ENCODE measurements around the gene LRRTM3.

LRRTM3 gene

DNA sequence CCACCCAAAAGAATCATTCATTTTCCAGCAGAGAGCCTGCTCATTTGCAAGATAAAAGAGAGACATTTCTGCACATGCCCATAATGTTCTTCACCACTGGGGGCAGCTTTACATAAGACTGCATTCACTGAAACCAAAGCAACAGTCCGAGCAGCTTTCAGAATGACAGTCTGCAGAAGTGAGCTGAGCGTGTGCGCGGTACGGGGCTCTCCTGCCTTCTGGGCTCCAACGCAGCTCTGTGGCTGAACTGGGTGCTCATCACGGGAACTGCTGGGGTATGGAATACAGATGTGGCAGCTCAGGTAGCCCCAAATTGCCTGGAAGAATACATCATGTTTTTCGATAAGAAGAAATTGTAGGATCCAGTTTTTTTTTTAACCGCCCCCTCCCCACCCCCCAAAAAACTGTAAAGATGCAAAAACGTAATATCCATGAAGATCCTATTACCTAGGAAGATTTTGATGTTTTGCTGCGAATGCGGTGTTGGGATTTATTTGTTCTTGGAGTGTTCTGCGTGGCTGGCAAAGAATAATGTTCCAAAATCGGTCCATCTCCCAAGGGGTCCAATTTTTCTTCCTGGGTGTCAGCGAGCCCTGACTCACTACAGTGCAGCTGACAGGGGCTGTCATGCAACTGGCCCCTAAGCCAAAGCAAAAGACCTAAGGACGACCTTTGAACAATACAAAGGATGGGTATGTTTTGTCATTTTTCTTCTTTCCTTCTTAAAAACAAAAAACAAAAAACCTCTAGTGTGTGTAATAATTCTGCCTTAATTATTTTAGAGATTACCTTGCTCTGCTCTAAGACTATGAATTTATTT, at the start of gene LRRTM3:
Gene LRRTM3 (plus strand): TSS at position 141 of the 820 bp plus-strand sequence.
- peak; percentile 46 for DNase-seq

DNA sequence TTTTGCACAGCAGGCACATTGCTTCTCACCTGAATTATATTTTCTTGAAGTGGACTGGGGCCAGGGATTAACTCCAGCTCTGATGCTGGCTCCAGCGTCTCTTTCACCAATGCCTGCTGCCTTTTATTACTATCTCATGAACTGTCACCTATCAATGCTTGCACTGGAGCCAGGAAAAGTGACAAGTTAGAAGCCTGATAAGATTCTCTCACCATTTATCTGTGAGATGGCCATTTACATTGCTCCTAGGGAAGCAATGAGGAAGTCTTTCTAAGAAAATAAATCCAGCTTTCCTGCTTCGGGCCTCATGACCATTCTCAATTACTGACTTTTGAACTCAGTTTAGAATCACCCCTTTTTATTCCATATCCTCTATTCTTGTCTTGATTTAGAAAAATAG, 48.5 kb upstream of the LRRTM3 start:
- no peak for DNase-seq

DNA sequence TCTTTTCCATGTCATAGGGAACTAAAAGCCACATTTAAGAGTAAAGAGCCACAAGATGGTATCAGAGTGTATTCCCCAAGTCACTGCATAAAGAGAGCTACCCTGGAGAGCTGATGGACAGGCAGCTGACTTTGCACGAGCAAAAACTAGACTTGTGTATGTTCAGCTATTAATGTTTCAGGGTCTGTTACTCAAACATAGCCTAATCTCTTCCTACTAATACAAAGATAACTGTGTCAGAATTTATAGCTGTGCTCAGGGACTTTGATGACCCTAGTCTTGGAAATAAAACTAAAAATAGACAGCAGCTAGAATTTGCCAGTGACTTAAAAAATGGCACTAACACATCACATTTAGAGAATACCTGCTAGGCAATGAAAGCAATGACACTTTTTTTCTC, 45.5 kb upstream of the LRRTM3 start:
- no peak for DNase-seq

DNA sequence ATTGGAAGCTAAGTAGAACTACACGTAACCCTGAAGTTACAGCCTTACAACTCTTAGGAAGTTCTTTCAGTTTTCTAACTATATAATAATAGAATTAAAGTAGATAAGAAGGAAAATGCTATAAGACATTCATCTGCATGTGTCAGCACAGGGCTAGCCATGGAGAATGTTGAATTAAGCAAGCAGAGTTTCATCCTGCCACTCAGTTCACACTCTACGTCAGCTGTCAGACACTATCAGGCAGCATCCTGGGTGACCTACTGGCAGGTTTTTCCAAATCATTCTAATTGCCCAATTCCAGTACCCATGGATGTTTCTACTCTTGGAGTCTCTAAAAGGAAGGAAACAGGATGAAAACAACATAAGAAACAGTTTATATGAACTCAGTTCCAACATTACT, 45.0 kb upstream of the LRRTM3 start:
- no peak for DNase-seq

DNA sequence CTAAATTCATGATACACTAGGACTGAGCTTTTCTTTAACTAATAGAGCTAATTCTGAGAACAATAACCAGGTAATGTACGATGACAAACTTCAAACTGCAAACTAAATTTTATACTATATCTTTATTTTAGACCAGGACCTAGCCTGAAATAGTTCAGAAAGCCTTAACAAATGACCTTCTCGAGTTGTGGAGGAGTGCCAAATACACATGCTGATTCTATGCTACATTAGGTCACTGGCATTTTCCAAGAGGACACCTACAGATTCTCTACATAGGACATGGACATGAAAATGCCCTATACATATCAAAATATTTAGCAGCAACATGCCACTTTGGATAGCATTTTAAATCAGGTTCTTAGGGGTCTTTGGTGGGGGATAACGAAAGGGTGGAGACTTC, 44.0 kb upstream of the LRRTM3 start:
- no peak for DNase-seq

DNA sequence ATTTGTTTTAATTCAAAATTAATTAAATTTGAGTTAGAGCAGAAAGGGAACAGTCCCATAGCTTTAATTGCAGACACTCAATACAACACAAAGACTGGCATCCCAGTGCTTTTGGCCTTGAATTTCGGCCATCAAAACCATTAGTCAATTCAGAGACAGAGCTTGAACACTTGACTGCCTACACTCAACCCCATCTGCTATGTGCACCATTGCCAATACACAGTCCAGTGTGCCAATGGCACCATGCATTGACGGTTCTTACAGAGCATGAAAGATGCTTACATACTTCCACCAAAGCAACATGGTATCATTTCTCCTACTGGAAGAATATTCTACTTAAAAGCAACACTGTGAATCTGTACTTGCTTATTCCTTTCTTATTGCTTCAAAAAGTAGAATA, 43.6 kb upstream of the LRRTM3 start:
- no peak for DNase-seq

DNA sequence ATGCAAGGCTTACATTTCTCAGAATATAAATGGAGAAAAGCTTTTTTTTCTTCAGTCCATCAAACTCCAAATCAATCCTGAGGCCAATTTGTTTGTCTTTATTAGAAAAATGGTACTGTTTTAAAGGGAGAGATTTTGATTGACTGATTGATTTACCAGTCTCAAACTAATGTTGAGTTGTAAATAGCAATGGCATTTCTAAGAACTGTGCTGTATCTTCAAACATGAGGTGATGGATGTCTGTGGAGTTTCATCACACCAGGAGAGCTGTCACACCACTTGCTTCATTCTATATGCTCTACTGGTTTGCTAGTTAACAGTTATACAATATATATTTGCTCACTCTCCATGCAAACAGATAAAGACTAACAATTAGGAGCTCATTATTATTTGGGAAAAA, 39.0 kb upstream of the LRRTM3 start:
- DNase-seq = no peak

GRCh38 chr10:66888237-66888636, 37.6 kb upstream of the LRRTM3 start:
- DNase-seq = no peak

GRCh38 chr10:66892871-66893270, 33.0 kb upstream of the LRRTM3 start:
- no peak for DNase-seq

GRCh38 chr10:66910671-66911070, 15.2 kb upstream of the LRRTM3 start:
- DNase-seq = no peak

DNA sequence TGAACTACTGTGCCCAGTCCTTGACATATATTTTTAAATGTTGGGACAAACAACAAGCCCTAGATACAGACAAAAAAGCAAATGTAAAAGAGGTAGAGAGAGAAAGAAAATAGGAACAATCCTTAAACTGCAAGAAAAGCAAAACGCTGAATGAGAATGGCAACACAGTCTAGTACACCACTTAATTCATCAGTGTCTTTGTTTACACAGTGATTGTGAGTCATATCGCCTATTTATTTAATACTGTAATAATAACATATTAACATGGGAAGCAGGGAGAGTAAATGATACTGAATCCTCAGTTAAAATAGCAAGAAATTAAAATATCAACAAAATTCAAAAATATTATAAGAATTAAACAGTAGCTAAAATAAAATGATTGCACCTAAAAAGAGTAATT, 9.8 kb upstream of the LRRTM3 start:
- no peak for DNase-seq

GRCh38 chr10:66917104-66917503, 8.7 kb upstream of the LRRTM3 start:
- no peak for DNase-seq

DNA sequence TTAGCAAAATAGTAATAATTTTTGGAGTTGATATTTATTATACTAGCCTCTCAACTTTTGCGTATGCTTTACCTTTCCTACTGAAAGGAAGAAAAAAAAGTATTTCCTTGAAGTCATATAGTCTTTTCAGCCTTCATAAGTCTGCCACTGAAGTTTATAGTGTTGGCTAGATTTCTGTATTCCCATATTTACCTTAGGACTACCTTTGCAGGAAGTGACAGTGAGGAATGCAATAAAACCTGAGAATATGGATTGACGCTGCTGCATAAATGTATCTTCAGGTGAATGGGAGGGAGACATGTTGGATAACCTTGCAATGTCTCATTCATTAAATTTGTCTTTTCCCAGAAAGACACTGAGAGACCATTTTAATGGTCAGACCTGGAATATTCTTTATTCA, 6.6 kb upstream of the LRRTM3 start:
- no peak for DNase-seq

DNA sequence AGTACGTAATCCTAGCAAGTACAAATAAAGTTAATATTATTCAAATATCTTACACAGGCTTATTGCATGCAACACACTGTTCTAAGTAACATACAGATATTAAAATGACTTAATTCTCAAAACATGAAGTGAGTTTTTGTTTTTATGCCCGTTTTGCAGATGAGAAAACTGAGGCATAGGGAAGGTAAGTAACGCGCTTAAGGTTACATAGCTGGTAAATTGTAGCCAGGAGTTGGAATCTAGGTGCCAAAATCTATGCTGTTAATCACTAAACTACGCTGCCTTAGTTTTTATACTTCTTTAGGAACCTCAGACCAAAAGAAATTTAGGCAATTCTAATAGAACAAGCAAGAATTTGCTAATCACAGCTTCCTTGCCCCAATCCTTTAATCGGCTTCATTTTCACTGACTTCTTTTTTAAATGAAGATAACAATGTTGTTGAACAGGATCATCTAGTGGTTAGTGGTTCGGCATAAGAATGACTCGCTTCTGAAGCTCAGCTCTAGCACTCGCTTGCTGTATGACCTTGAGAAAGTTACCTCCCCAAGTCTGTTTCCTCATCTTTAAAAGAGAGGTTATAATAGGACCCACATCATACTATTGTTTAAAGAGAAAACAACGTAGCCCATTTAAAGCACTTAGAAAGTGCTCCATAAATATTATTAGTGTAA, 1.0 kb upstream of the LRRTM3 start:
- no peak for DNase-seq

DNA sequence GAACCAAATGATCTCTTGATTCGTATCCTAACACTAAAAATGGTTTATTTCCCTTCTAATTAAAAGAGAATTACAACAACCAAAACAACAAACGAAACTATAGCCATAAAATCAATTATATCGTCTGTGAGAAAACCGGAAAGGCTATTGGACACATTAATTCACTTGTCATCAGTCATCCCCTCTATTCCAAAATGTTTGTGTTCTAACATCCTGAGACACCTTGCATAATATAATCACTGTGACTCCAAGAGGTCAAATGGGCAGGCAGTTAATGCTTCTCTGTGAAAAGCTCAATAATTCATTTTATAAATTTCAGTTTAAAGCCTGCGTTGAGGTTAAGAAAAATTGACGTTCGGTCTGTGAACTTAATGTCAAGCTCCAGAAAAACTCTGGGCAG, 463 bp upstream of the LRRTM3 start:
- no peak for DNase-seq

DNA sequence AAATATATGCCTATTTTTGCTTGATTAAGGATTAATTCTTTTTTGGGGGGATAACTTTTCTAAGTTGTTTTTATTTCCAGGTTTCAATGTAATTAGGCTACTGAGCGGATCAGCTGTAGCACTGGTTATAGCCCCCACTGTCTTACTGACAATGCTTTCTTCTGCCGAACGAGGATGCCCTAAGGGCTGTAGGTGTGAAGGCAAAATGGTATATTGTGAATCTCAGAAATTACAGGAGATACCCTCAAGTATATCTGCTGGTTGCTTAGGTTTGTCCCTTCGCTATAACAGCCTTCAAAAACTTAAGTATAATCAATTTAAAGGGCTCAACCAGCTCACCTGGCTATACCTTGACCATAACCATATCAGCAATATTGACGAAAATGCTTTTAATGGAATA, 1.0 kb downstream of the LRRTM3 start:
- DNase-seq = no peak

DNA sequence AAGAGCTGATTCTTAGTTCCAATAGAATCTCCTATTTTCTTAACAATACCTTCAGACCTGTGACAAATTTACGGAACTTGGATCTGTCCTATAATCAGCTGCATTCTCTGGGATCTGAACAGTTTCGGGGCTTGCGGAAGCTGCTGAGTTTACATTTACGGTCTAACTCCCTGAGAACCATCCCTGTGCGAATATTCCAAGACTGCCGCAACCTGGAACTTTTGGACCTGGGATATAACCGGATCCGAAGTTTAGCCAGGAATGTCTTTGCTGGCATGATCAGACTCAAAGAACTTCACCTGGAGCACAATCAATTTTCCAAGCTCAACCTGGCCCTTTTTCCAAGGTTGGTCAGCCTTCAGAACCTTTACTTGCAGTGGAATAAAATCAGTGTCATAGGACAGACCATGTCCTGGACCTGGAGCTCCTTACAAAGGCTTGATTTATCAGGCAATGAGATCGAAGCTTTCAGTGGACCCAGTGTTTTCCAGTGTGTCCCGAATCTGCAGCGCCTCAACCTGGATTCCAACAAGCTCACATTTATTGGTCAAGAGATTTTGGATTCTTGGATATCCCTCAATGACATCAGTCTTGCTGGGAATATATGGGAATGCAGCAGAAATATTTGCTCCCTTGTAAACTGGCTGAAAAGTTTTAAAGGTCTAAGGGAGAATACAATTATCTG, 1.6 kb downstream of the LRRTM3 start:
- DNase-seq = no peak

GRCh38 chr10:66927971-66928770, 2.3 kb downstream of the LRRTM3 start:
- DNase-seq = no peak

- DNase-seq = no peak
Observed at GRCh38 chr10:66928776-66929175, 2.9 kb downstream of the LRRTM3 start.

- no peak for DNase-seq
Observed at GRCh38 chr10:66929375-66929774, 3.5 kb downstream of the LRRTM3 start.

DNA sequence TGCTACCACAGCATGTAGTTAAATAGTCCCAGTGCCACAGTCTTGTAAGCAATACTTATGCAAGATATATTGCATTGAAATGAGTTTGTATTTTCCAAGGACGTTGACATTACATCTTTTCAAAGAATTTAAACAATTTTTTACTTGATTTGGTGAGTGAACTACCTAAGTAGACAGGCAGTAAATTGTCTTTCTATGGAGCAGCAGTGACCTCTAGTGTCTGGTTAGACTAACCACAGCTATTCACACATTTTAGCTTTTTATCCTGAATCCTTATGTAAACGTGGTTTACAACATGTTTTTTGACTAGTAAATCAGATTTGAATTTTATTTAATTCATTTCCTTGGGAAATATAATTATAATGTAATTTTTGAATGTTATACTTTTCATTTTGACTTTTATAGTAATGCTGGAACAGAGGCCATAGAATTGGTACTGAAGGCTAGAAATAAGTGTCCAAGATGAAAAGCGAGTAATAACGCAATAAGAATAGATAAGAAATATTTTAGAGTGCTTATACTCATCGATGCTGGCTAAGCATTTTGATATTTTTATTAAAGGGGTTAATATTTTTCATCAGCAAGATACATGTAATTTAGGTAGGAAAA, 5.6 kb downstream of the LRRTM3 start:
- DNase-seq = no peak

DNA sequence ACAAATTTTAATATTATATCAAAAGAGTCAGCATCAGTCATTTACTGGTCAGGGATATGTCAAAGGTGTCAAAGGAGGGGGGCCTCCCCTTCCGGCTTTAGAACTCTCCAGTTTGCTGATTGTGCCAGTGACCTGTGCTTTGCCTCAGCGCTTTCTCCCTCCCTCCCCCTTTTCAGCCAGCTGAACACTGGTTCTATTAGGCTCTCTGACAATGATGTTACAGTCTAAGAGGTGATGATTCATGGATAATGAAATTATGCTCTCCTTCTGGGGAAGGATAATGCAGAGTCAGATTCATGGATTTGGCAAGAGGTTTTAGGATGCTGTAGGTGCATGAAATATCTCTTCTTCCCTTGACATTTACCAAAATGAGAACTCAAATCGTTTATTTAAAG, 6.1 kb downstream of the LRRTM3 start:
- DNase-seq = no peak

GRCh38 chr10:66934711-66935110, 8.9 kb downstream of the LRRTM3 start:
- DNase-seq = no peak

All from activated CD8-positive, alpha-beta memory T cell treated with anti-CD3 and anti-CD28 coated beads, Interleukin-2, amount 50 U/mL, for 48 hours (primary cell).